Measurements from ENCODE around the gene SLCO2B1. TPM values are rescaled to one million over a fixed set of nuclear protein-coding genes. Genes with fewer than 3 reads are reported as not detected.

Gene SLCO2B1
- total RNA-seq, 1 donor from 2014 or later = not detected

- Mint-ChIP-seq H3K27ac (ENCODE audit: unreplicated experiment) (no peak overlapping the region), H3K4me1 (peaks cover 5% of the 10 kb centered on the region), H3K9me3 (no peaks in the 10 kb centered on the region), H3K4me3 (no peak overlapping the region), H3K36me3 (ENCODE audit: low read depth) (no peaks in the 10 kb centered on the region), H3K27me3 (ENCODE audit: low read depth) (no peaks in the 10 kb centered on the region)
- TF ChIP-seq CTCF (conservative IDR thresholded peaks at IDR 0.05) = no peak
- DNase-seq (ENCODE audit: low read depth, low spot score) = no peak
Observed at GRCh38 chr11:75166791-75167190, 15.9 kb downstream of the SLCO2B1 start.

GRCh38 chr11:75167617-75168016, 16.7 kb downstream of the SLCO2B1 start:
- Mint-ChIP-seq H3K36me3 (ENCODE audit: low read depth) (no peaks in the 10 kb centered on the region), H3K27me3 (ENCODE audit: low read depth) (no peaks in the 10 kb centered on the region), H3K4me3 (no peak overlapping the region), H3K9me3 (no peaks in the 10 kb centered on the region), H3K4me1 (peaks cover 5% of the 10 kb centered on the region), H3K27ac (ENCODE audit: unreplicated experiment) (no peak overlapping the region)
- DNase-seq (ENCODE audit: low read depth, low spot score) = no peak
- no peak for TF ChIP-seq CTCF (conservative IDR thresholded peaks at IDR 0.05)

GRCh38 chr11:75169101-75169885, 18.4 kb downstream of the SLCO2B1 start:
- no peaks in the 10 kb centered on the region for H3K36me3 Mint-ChIP-seq (ENCODE audit: low read depth)
- no peaks in the 10 kb centered on the region for H3K9me3 Mint-ChIP-seq
- no peak overlapping the region for H3K4me3 Mint-ChIP-seq
- DNase-seq (ENCODE audit: low read depth, low spot score) = no peak
- H3K4me1 Mint-ChIP-seq = peaks cover 5% of the 10 kb centered on the region
- no peak overlapping the region for H3K27ac Mint-ChIP-seq (ENCODE audit: unreplicated experiment)
- no peaks in the 10 kb centered on the region for H3K27me3 Mint-ChIP-seq (ENCODE audit: low read depth)
- TF ChIP-seq CTCF (conservative IDR thresholded peaks at IDR 0.05) = no peak

GRCh38 chr11:75170516-75171201, 19.8 kb downstream of the SLCO2B1 start:
- H3K27ac Mint-ChIP-seq (ENCODE audit: unreplicated experiment) = no peak overlapping the region
- no peaks in the 10 kb centered on the region for H3K36me3 Mint-ChIP-seq (ENCODE audit: low read depth)
- H3K27me3 Mint-ChIP-seq (ENCODE audit: low read depth) = no peaks in the 10 kb centered on the region
- H3K4me1 Mint-ChIP-seq = peaks cover 5% of the 10 kb centered on the region
- DNase-seq (ENCODE audit: low read depth, low spot score) = no peak
- no peaks in the 10 kb centered on the region for H3K9me3 Mint-ChIP-seq
- TF ChIP-seq CTCF (conservative IDR thresholded peaks at IDR 0.05) = no peak
- no peak overlapping the region for H3K4me3 Mint-ChIP-seq

- H3K4me3 Mint-ChIP-seq = no peak overlapping the region
- H3K9me3 Mint-ChIP-seq = no peaks in the 10 kb centered on the region
- no peaks in the 10 kb centered on the region for H3K27me3 Mint-ChIP-seq (ENCODE audit: low read depth)
- TF ChIP-seq CTCF (conservative IDR thresholded peaks at IDR 0.05) = no peak
- H3K4me1 Mint-ChIP-seq = no peaks in the 10 kb centered on the region
- no peaks in the 10 kb centered on the region for H3K36me3 Mint-ChIP-seq (ENCODE audit: low read depth)
- no peak overlapping the region for H3K27ac Mint-ChIP-seq (ENCODE audit: unreplicated experiment)
- no peak for DNase-seq (ENCODE audit: low read depth, low spot score)
Observed at GRCh38 chr11:75173336-75173735, 22.4 kb downstream of the SLCO2B1 start.
